NB4 (cell line): ENCODE results near the gene MOB2.

Source experiments
- CTCF ChIP-seq: IDR thresholded peaks from one replicate; pipeline ENCODE4 v1.5.1; 2012; ENCODE audit warnings: low read depth, low read length
- MAX ChIP-seq: IDR thresholded peaks from 2 replicates; pipeline ENCODE4 v1.6.1; 2011; ENCODE audit warnings: low read depth, low read length
- POLR2A ChIP-seq: IDR thresholded peaks from 2 replicates; pipeline ENCODE4 v1.6.1; 2011; ENCODE audit warnings: mild to moderate bottlenecking; ENCODE audit not compliant: insufficient read length; ENCODE audit errors: extremely low read depth

DNA sequence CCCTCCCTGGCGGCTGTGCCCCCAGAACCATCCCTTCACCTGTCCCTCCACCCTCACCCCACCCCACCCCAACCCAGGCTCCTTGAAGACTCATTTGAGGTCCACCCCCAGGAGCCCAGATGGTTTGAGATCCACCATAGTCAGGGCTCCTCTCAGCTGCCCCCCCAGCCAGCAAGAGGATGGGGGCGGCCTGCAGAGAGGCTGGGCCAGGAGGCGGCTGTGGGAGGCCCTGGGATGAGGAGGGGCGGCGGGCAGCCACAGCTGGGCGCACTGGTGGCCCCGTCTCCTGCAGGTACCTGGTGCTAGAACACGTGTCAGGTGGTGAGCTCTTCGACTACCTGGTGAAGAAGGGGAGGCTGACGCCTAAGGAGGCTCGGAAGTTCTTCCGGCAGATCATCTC is 46.1 kb downstream of the MOB2 start:
- no peak for TF ChIP-seq POLR2A
- no peak for TF ChIP-seq CTCF
- TF ChIP-seq MAX = no peak
